Measurements from ENCODE around the gene LARGE1.
A peak's percentile ranks its signal among the peaks of the same experiment; 100 is the strongest.

The LARGE1 gene

GRCh38 chr22:33579448-33580093 lies 340.7 kb downstream of the LARGE1 start:
- H3F3A ChIP-seq (ENCODE audit: insufficient read depth, low read length) = no peaks in the 10 kb centered on the region
- H3K9me3 ChIP-seq (ENCODE audit: low read length) = no peaks in the 10 kb centered on the region
- no peaks in the 10 kb centered on the region for H3K9me2 ChIP-seq (ENCODE audit: low read depth, low read length)
- no peaks in the 10 kb centered on the region for H3K36me3 ChIP-seq (ENCODE audit: insufficient read depth, low read length)
- no peak overlapping the region for H3K4me3 ChIP-seq (ENCODE audit: low read depth, low read length, poor library complexity, severe bottlenecking)
- no peak overlapping the region for H3K9ac ChIP-seq (ENCODE audit: low read length)
- TF ChIP-seq EZH2 (IDR thresholded peaks at IDR 0.05; ENCODE audit: borderline replicate concordance, low read length) (no peak), CTCF (IDR thresholded peaks at IDR 0.05; ENCODE audit: low read length) (peak; percentile 94)
- no peak overlapping the region for H2AFZ ChIP-seq (ENCODE audit: low read length)
- H3K4me2 ChIP-seq (ENCODE audit: low read length) = no peak overlapping the region
- H3K79me2 ChIP-seq (ENCODE audit: insufficient read depth, low read length) = no peaks in the 10 kb centered on the region
- H3K27ac ChIP-seq (ENCODE audit: low read depth, low read length, poor library complexity, severe bottlenecking) = peak overlapping the region; percentile 10
- peaks cover 46% of the 10 kb centered on the region for H3K4me1 ChIP-seq (ENCODE audit: insufficient read depth, low read length, severe bottlenecking)
- H4K20me1 ChIP-seq (ENCODE audit: insufficient read depth, low read length) = no peaks in the 10 kb centered on the region
- no peaks in the 10 kb centered on the region for H3K27me3 ChIP-seq (ENCODE audit: insufficient read depth, low read length)

- H3K9me2 ChIP-seq (ENCODE audit: low read depth, low read length) = no peaks in the 10 kb centered on the region
These were observed 341.5 kb downstream of the LARGE1 start for GRCh38 chr22:33578752-33579151.

GRCh38 chr22:33577862-33578411 lies 342.3 kb downstream of the LARGE1 start:
- Histone ChIP-seq H3K4me2 (ENCODE audit: low read length) (peak overlapping the region; percentile 43; the same call in 1 of the 2 replicates), H3K9me2 (ENCODE audit: low read depth, low read length) (no peaks in the 10 kb centered on the region)

More at GRCh38 chr22:33578752-33579151, 341.5 kb downstream of the LARGE1 start:
- Histone ChIP-seq H3K9ac (ENCODE audit: low read length) (no peak overlapping the region), H3K9me3 (ENCODE audit: low read length) (no peaks in the 10 kb centered on the region), H4K20me1 (ENCODE audit: insufficient read depth, low read length) (no peaks in the 10 kb centered on the region), H3K27ac (ENCODE audit: low read depth, low read length, poor library complexity, severe bottlenecking) (peak overlapping the region; percentile 59), H2AFZ (ENCODE audit: low read length) (no peak overlapping the region), H3K4me2 (ENCODE audit: low read length) (no peak overlapping the region), H3K79me2 (ENCODE audit: insufficient read depth, low read length) (no peaks in the 10 kb centered on the region), H3K36me3 (ENCODE audit: insufficient read depth, low read length) (no peaks in the 10 kb centered on the region), H3K4me3 (ENCODE audit: low read depth, low read length, poor library complexity, severe bottlenecking) (no peak overlapping the region), H3K4me1 (ENCODE audit: insufficient read depth, low read length, severe bottlenecking) (peaks cover 46% of the 10 kb centered on the region), H3F3A (ENCODE audit: insufficient read depth, low read length) (no peaks in the 10 kb centered on the region), H3K27me3 (ENCODE audit: insufficient read depth, low read length) (no peaks in the 10 kb centered on the region)
- no peak for TF ChIP-seq CTCF (IDR thresholded peaks at IDR 0.05; ENCODE audit: low read length)
- TF ChIP-seq EZH2 (IDR thresholded peaks at IDR 0.05; ENCODE audit: borderline replicate concordance, low read length) = no peak

More at GRCh38 chr22:33577862-33578411, 342.3 kb downstream of the LARGE1 start:
- H3K4me1 ChIP-seq (ENCODE audit: insufficient read depth, low read length, severe bottlenecking) = peaks cover 46% of the 10 kb centered on the region
- peak overlapping the region; percentile 59 for H3K27ac ChIP-seq (ENCODE audit: low read depth, low read length, poor library complexity, severe bottlenecking)
- no peak overlapping the region for H2AFZ ChIP-seq (ENCODE audit: low read length)
- no peak overlapping the region; the same call in 1 of the 2 replicates for H3K9ac ChIP-seq (ENCODE audit: low read length)
- H3K27me3 ChIP-seq (ENCODE audit: insufficient read depth, low read length) = no peaks in the 10 kb centered on the region
- no peaks in the 10 kb centered on the region for H3K9me3 ChIP-seq (ENCODE audit: low read length)
- no peaks in the 10 kb centered on the region for H4K20me1 ChIP-seq (ENCODE audit: insufficient read depth, low read length)
- TF ChIP-seq EZH2 (IDR thresholded peaks at IDR 0.05; ENCODE audit: borderline replicate concordance, low read length) = no peak
- no peak for TF ChIP-seq CTCF (IDR thresholded peaks at IDR 0.05; ENCODE audit: low read length)
- no peaks in the 10 kb centered on the region for H3K36me3 ChIP-seq (ENCODE audit: insufficient read depth, low read length)
- no peaks in the 10 kb centered on the region for H3K79me2 ChIP-seq (ENCODE audit: insufficient read depth, low read length)
- H3F3A ChIP-seq (ENCODE audit: insufficient read depth, low read length) = no peaks in the 10 kb centered on the region
- no peak overlapping the region for H3K4me3 ChIP-seq (ENCODE audit: low read depth, low read length, poor library complexity, severe bottlenecking)
